Rectal smooth muscle tissue (tissue), 1 donor: ENCODE results near the gene RAMP3.
"Not testable (repeated sequence)": the region's sequence is repeated elsewhere in the genome, so short reads cannot be mapped to it uniquely, and the experiment has no call there.

ENCODE experiments used
- H3K27ac ChIP-seq: one replicate; pipeline ENCODE4 v1.7.0; 2013; ENCODE audit warnings: low read depth, low read length, inconsistent platforms
- H3K27me3 ChIP-seq: one replicate; pipeline ENCODE4 v1.7.0; 2013; ENCODE audit warnings: low read length; ENCODE audit not compliant: control insufficient read depth, insufficient read depth
- H3K36me3 ChIP-seq: one replicate; pipeline ENCODE4 v1.7.0; 2013; ENCODE audit warnings: low read length; ENCODE audit not compliant: control insufficient read depth, insufficient read depth
- H3K4me1 ChIP-seq: one replicate; pipeline ENCODE4 v1.7.0; 2013; ENCODE audit warnings: low read length; ENCODE audit not compliant: control insufficient read depth, insufficient read depth
- H3K4me3 ChIP-seq: one replicate; pipeline ENCODE4 v1.7.0; 2013; ENCODE audit warnings: low read length
- H3K9ac ChIP-seq: one replicate; pipeline ENCODE4 v1.7.0; 2013; ENCODE audit warnings: low read length

RAMP3 gene, protein sequence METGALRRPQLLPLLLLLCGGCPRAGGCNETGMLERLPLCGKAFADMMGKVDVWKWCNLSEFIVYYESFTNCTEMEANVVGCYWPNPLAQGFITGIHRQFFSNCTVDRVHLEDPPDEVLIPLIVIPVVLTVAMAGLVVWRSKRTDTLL

DNA sequence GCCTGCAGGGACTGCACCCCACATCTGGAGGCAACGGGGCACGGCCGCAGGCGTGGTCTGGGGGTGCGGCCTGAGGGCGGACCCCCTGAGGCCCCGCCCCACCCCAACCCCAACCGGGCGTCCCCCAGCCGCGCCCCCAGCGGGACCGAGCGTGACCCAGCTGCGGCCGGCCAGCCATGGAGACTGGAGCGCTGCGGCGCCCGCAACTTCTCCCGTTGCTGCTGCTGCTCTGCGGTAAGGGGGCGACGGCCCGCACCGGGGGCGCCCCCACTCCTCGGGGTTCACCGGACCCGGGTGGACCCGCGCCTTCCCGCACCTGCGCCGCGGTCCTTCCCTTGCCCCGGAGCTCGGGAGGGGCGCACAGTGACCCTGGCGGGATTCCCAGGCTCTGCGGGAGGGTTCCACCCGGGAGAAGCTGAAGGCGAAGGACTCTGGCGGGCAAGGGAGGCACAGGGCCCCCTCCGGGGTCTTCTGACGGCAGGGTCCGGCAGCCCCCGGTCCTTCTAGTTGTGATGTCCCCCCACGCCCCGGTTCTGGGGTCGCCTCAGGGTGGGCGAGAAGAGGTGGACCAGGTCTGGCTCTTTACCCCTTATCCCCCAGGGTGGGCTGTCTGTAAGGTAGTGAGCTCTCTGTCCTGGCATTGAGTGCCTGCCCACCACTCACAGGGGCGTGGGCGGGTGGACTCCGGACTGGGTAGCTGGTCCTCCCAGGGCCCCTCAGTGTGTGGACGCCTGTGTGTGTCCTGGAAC, at the start of gene RAMP3:
Gene RAMP3, plus strand, starts transcription at position 139 of the 749 bp plus-strand sequence. Its CDS starts 38 bp downstream, at position 177.
- no peaks in the 10 kb centered on the region for H3K36me3 ChIP-seq
- H3K4me3 ChIP-seq, result peak within 1 kb of the TSS; percentile 24
- H3K4me1 ChIP-seq, result no peaks in the 10 kb centered on the region
- no peaks in the 10 kb centered on the region for H3K27me3 ChIP-seq
- H3K9ac ChIP-seq, result no peak within 1 kb of the TSS
- H3K27ac ChIP-seq, result no peak within 1 kb of the TSS

- peaks cover 2% of the 10 kb centered on the region for H3K4me1 ChIP-seq
- H3K4me3 ChIP-seq, result no peak overlapping the region
- no peak overlapping the region for H3K9ac ChIP-seq
- no peaks in the 10 kb centered on the region for H3K27me3 ChIP-seq
- H3K36me3 ChIP-seq, result peaks cover 46% of the 10 kb centered on the region
- no peak overlapping the region for H3K27ac ChIP-seq
Measured at GRCh38 chr7:45108863-45109262, 48.7 kb upstream of the RAMP3 start.

DNA sequence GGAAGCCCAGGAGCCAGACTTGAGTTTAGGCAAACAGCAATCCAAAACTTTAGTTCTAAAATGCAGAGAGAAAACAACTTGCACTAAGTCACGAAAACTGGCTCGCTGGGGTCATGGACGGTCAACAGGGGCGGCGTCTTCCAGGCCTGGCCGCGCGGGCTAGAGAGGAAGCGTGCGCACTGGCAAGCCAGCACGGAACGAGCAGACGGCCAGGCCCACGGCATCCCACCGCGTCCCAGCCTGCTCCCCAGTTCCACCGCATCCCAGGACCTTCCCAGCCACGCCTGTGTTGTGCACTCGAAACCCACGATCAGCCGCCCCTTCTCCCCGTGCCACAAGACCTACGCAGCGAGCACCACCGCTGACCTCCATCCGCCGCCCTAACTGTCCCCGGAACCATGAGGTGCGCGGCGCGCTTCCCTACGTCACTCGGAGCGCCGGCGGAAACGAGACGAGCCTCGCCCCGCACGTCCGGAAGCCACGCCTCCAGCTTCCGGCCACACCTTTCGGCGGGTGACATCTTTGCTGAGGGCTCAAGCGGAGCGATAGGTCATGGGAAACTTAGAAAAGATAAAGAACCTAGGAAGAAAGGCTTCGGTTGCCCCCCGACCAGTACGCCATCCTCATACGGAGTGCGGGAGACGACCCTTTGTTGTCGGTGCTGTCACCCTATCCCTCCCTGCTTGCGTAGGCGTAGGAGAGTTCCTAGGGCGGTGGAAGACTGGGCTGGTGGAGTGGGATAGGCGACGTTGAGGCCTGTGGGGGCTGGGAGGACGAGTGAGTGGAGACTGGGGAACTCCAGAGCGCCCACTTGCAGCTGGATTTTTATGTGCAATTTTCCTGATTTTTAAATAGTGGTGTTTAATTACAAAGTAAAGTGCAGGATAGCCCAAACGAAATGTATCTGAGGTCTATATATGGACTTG, 46.0 kb upstream of the RAMP3 start, which contains the start of gene TBRG4:
Gene TBRG4, minus strand, starts transcription at position 400 of the 926 bp plus-strand sequence. CDS start 2,460 bp downstream, outside the sequence.
- Histone ChIP-seq H3K4me1 (peaks cover 2% of the 10 kb centered on the region), H3K27me3 (no peaks in the 10 kb centered on the region), H3K9ac (peak within 1 kb of the TSS; percentile 83), H3K27ac (peak within 1 kb of the TSS; percentile 89), H3K36me3 (peaks cover 23% of the 10 kb centered on the region), H3K4me3 (peak within 1 kb of the TSS; percentile 97)

GRCh38 chr7:45112648-45113047, 44.9 kb upstream of the RAMP3 start:
- H3K36me3 ChIP-seq, result peaks cover 13% of the 10 kb centered on the region
- H3K27me3 ChIP-seq, result no peaks in the 10 kb centered on the region
- H3K4me1 ChIP-seq, result peaks cover 2% of the 10 kb centered on the region
- H3K9ac ChIP-seq, result no peak overlapping the region
- H3K27ac ChIP-seq, result no peak overlapping the region
- no peak overlapping the region for H3K4me3 ChIP-seq

- H3K4me3 ChIP-seq, H3K9ac ChIP-seq, H3K27me3 ChIP-seq, H3K36me3 ChIP-seq, H3K27ac ChIP-seq, H3K4me1 ChIP-seq: not testable (repeated sequence)
Measured at GRCh38 chr7:45114257-45114656, 43.3 kb upstream of the RAMP3 start.

DNA sequence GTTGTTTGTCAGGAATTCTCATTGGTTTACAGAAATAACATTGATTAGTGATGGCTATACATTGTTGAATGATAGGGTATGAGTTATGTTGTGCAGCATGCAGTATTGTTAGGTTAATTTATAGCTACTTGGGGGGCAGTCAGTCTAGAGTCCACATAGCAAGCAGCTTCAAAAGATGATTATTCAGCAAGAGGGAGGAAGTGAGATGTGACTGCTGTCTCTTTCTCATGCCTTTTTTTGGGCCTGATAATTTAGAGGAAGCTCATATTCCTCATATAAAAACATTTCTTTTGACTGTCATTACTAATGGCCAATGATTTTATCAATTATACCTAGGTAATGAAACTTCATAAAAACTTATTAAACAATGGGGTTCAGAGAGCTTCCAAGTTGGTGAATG, 42.7 kb upstream of the RAMP3 start:
- H3K4me3 ChIP-seq, result no peak overlapping the region
- H3K27me3 ChIP-seq, result no peaks in the 10 kb centered on the region
- no peak overlapping the region for H3K9ac ChIP-seq
- no peak overlapping the region for H3K27ac ChIP-seq
- H3K36me3 ChIP-seq, result no peaks in the 10 kb centered on the region
- peaks cover 2% of the 10 kb centered on the region for H3K4me1 ChIP-seq

GRCh38 chr7:45116048-45116447, 41.5 kb upstream of the RAMP3 start:
- H3K27me3 ChIP-seq, result no peaks in the 10 kb centered on the region
- no peaks in the 10 kb centered on the region for H3K36me3 ChIP-seq
- no peaks in the 10 kb centered on the region for H3K4me1 ChIP-seq
- H3K4me3 ChIP-seq, result no peak overlapping the region
- no peak overlapping the region for H3K9ac ChIP-seq
- no peak overlapping the region for H3K27ac ChIP-seq

DNA sequence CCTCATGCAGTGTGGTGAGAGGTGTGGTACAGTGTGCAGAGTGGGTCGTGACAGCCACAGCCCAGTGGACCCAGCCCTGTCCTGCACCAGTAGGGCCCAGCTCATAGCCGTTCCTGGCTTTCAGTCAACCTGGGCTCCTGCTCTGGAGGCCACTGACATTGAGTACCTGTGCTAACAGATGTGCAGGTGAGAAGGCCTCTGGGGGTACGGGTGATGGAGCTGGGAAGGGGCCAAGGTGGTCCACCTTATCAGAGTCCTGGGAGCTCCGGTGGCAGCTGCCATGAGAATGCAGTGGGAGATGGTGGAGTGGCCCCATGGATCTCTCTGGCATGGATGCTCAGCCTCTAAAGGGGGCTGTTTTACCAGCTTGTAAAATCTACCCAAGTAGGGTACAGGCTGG, 40.0 kb upstream of the RAMP3 start:
- no peak overlapping the region for H3K9ac ChIP-seq
- no peaks in the 10 kb centered on the region for H3K4me1 ChIP-seq
- H3K4me3 ChIP-seq, result no peak overlapping the region
- no peak overlapping the region for H3K27ac ChIP-seq
- H3K27me3 ChIP-seq, result no peaks in the 10 kb centered on the region
- H3K36me3 ChIP-seq, result no peaks in the 10 kb centered on the region

- Histone ChIP-seq H3K4me3 (no peak overlapping the region), H3K27me3 (no peaks in the 10 kb centered on the region), H3K36me3 (no peaks in the 10 kb centered on the region), H3K27ac (no peak overlapping the region), H3K9ac (no peak overlapping the region), H3K4me1 (no peaks in the 10 kb centered on the region)
Measured at GRCh38 chr7:45118292-45118691, 39.3 kb upstream of the RAMP3 start.

GRCh38 chr7:45118889-45119331, 38.7 kb upstream of the RAMP3 start:
- H3K4me1 ChIP-seq, result no peaks in the 10 kb centered on the region

GRCh38 chr7:45119550-45119949, 38.0 kb upstream of the RAMP3 start:
- Histone ChIP-seq H3K4me3 (no peak overlapping the region), H3K27ac (no peak overlapping the region), H3K27me3 (no peaks in the 10 kb centered on the region), H3K36me3 (no peaks in the 10 kb centered on the region), H3K4me1 (no peaks in the 10 kb centered on the region), H3K9ac (no peak overlapping the region)

More at GRCh38 chr7:45118889-45119331, 38.7 kb upstream of the RAMP3 start:
- Histone ChIP-seq H3K9ac (no peak overlapping the region), H3K27me3 (no peaks in the 10 kb centered on the region), H3K4me3 (no peak overlapping the region), H3K27ac (no peak overlapping the region), H3K36me3 (no peaks in the 10 kb centered on the region)
